OCI-LY7 (cell line): Measurements from ENCODE around the gene PLK4. TPM values are rescaled to one million over a fixed set of nuclear protein-coding genes. Genes with fewer than 3 reads are reported as not detected.

Source experiments
- BruUV-seq: library from RNA; stranded (reverse); fragments of 400-500 nt; replicated peaks from 2 replicates; lab custom pipeline; 2021; lab: Mats Ljungman, UMichigan
- CTCF ChIA-PET: fragments of 300-600 bp; sonication (Branson Sonifier 250); formaldehyde crosslinking; loops from one replicate; lab custom pipeline; 2022; ENCODE audit warnings: antibody characterized with exemption; ENCODE audit not compliant: unreplicated experiment; lab: Charles Lee
- POLR2A ChIA-PET: fragments of 300-600 bp; sonication (Branson Sonifier 250); formaldehyde crosslinking; loops from one replicate; lab custom pipeline; 2022; ENCODE audit warnings: antibody characterized with exemption; lab: Charles Lee
- DNase-seq: peaks from one replicate; pipeline ENCODE4 v3.0.0-alpha.2; 2015; ENCODE audit warnings: low spot score
- H2AFZ ChIP-seq: fragments of 200-600 bp; sonication (generic), shearing (Covaris generic); 2 replicates; pipeline ENCODE4 v1.6.1; 2014; ENCODE audit warnings: mild to moderate bottlenecking, antibody characterized with exemption, low read length, moderate library complexity
- H3K27ac ChIP-seq: fragments of 200-600 bp; sonication (generic); 2 replicates; pipeline ENCODE4 v1.5.1; 2014; ENCODE audit warnings: mixed run types, low read depth, mild to moderate bottlenecking, moderate library complexity, low read length, inconsistent platforms; ENCODE audit not compliant: poor library complexity, severe bottlenecking
- H3K36me3 ChIP-seq: fragments of 200-600 bp; sonication (generic); 2 replicates; pipeline ENCODE4 v1.6.1; 2014; ENCODE audit warnings: mild to moderate bottlenecking, antibody characterized with exemption, low read length, moderate library complexity, mixed read lengths; ENCODE audit not compliant: insufficient read depth
- H3K4me1 ChIP-seq: fragments of 200-600 bp; sonication (generic); 2 replicates; pipeline ENCODE4 v1.5.1; 2014; ENCODE audit warnings: mild to moderate bottlenecking, low read length; ENCODE audit not compliant: insufficient read depth, poor library complexity, severe bottlenecking
- H3K4me2 ChIP-seq: fragments of 200-600 bp; sonication (generic); 2 replicates; pipeline ENCODE4 v1.6.1; 2014; ENCODE audit warnings: mild to moderate bottlenecking, low read length
- H3K4me3 ChIP-seq: fragments of 200-600 bp; sonication (generic); 2 replicates; pipeline ENCODE4 v1.5.1; 2014; ENCODE audit warnings: mild to moderate bottlenecking, low read depth, low read length; ENCODE audit not compliant: poor library complexity, severe bottlenecking
- H3K79me2 ChIP-seq: fragments of 200-600 bp; sonication (generic); 2 replicates; pipeline ENCODE4 v1.6.1; 2016; ENCODE audit warnings: low read depth, mild to moderate bottlenecking, low read length, moderate library complexity, mixed read lengths; ENCODE audit not compliant: insufficient read depth
- H3K9me2 ChIP-seq: fragments of 200-600 bp; sonication (generic); 2 replicates; pipeline ENCODE4 v1.6.1; 2016; ENCODE audit warnings: mild to moderate bottlenecking, low read length, mixed read lengths; ENCODE audit not compliant: insufficient read depth
- H3K9me3 ChIP-seq: fragments of 200-600 bp; sonication (generic); 2 replicates; pipeline ENCODE4 v1.6.1; 2014; ENCODE audit warnings: mild to moderate bottlenecking, mixed run types, low read length, mixed read lengths
- H4K20me1 ChIP-seq: fragments of 200-600 bp; sonication (generic); 2 replicates; pipeline ENCODE4 v1.6.1; 2014; ENCODE audit warnings: mild to moderate bottlenecking, antibody characterized with exemption, low read length, moderate library complexity, mixed read lengths; ENCODE audit not compliant: insufficient read depth
- CTCF ChIP-seq: fragments of 200-600 bp; sonication (generic); conservative IDR thresholded peaks from 2 replicates; pipeline ENCODE4 v1.5.1; 2014; ENCODE audit warnings: mild to moderate bottlenecking, antibody characterized with exemption, low read length, moderate library complexity, mixed read lengths
- EZH2phosphoT487 ChIP-seq: fragments of 200-600 bp; sonication (generic); IDR thresholded peaks from 2 replicates; pipeline ENCODE4 v1.6.1; 2018; ENCODE audit warnings: low read depth, borderline replicate concordance, mild to moderate bottlenecking, mixed run types, antibody characterized with exemption, low read length, moderate library complexity, mixed read lengths
- intact Hi-C: fragments of 100-400 bp; cut with micrococcal nuclease; formaldehyde crosslinking; loops from one replicate; pipeline ENCODE4 v1.10.0; 2022; ENCODE audit not compliant: unreplicated experiment
- total RNA-seq, 2 experiments: library from RNA; depleted of rRNA in 1 of 2; stranded (reverse); fragments of >200 nt in 1 of 2; shearing (Covaris generic) in 1 of 2; gene quantifications; 2 replicates each; pipeline ENCODE4 v1.2.3, GENCODE V29; 2014 to 2022

The PLK4 gene
- total RNA-seq, 2 experiments from 2014 or later = 68.3 to 74.1 TPM

GRCh38 chr4:127846061-127846460 is 34.6 kb upstream of the PLK4 start:
- TF ChIP-seq CTCF = no peak
- no peak for TF ChIP-seq EZH2phosphoT487
- Histone ChIP-seq H4K20me1 (no peaks in the 10 kb centered on the region), H3K9me2 (no peaks in the 10 kb centered on the region), H2AFZ (no peak overlapping the region), H3K4me3 (no peak overlapping the region), H3K9me3 (peaks cover 17% of the 10 kb centered on the region), H3K27ac (no peak overlapping the region), H3K79me2 (no peaks in the 10 kb centered on the region), H3K36me3 (no peaks in the 10 kb centered on the region), H3K4me2 (no peak overlapping the region), H3K4me1 (no peaks in the 10 kb centered on the region)
- DNase-seq = no peak
- ChIA-PET POLR2A (interaction anchor here (0.6 kb wide), 1 partner anchor 162 kb away, joined by 3 read pairs; no protein-coding TSS in a partner anchor), CTCF (interaction anchor here (0.5 to 0.6 kb wide), 2 partner anchors 63 to 494 kb away, joined by 3 read pairs; no protein-coding TSS in a partner anchor)
- intact Hi-C loops = no loop called here
- BruUV-seq = no TSS peak

- ChIA-PET POLR2A (interaction anchor here (0.6 kb wide), 3 partner anchors 9 to 248 kb away, joined by 3 read pairs; no protein-coding TSS in a partner anchor), CTCF (no interaction called here)
- TF ChIP-seq CTCF (no peak), EZH2phosphoT487 (no peak)
- no peak overlapping the region for H3K27ac ChIP-seq
- no TSS peak for BruUV-seq
- no peak overlapping the region for H3K4me2 ChIP-seq
- H3K9me3 ChIP-seq = peaks cover 17% of the 10 kb centered on the region
- H3K36me3 ChIP-seq = no peaks in the 10 kb centered on the region
- H3K79me2 ChIP-seq = no peaks in the 10 kb centered on the region
- H3K4me1 ChIP-seq = no peaks in the 10 kb centered on the region
- no peak for DNase-seq
- intact Hi-C loops = no loop called here
- H2AFZ ChIP-seq = no peak overlapping the region
- H4K20me1 ChIP-seq = no peaks in the 10 kb centered on the region
- no peak overlapping the region for H3K4me3 ChIP-seq
- H3K9me2 ChIP-seq = no peaks in the 10 kb centered on the region
Observed at GRCh38 chr4:127846765-127847164, 33.9 kb upstream of the PLK4 start.

- Histone ChIP-seq H3K4me2 (no peak overlapping the region), H3K4me3 (no peak overlapping the region), H3K9me2 (no peaks in the 10 kb centered on the region), H3K9me3 (peaks cover 18% of the 10 kb centered on the region), H3K79me2 (no peaks in the 10 kb centered on the region), H3K4me1 (no peaks in the 10 kb centered on the region), H4K20me1 (no peaks in the 10 kb centered on the region), H3K27ac (no peak overlapping the region), H2AFZ (no peak overlapping the region), H3K36me3 (no peaks in the 10 kb centered on the region)
- ChIA-PET CTCF (no interaction called here), POLR2A (interaction anchor here (0.6 to 0.7 kb wide), 3 partner anchors 128 to 201 kb away, joined by 3 read pairs; no protein-coding TSS in a partner anchor)
- intact Hi-C loops = no loop called here
- no TSS peak for BruUV-seq
- no peak for TF ChIP-seq EZH2phosphoT487
- TF ChIP-seq CTCF = no peak
- no peak for DNase-seq
Observed at GRCh38 chr4:127849505-127850234, 31.0 kb upstream of the PLK4 start.
